Pancreas (tissue), 10 donors: Measurements from ENCODE around the gene DBN1. TPM values are rescaled to one million over a fixed set of nuclear protein-coding genes. Genes with fewer than 3 reads are reported as not detected.

Experiments
- ATAC-seq, 4 donors: fragments of 200-7000 bp; cut with Tn5 transposase; one replicate each; pipeline versions ENCODE4 v1.8.0 to v1.9.1; 2020; ENCODE audit warnings: mild to moderate bottlenecking in 4 of 4, moderate library complexity in 4 of 4
- DNase-seq, 6 donors: peaks; one replicate each; pipeline ENCODE4 v3.0.0-alpha.2; 2020
- FAIRE-seq: peaks from 2 replicates; lab custom pipeline; 2012; peaks lifted over from hg19 to GRCh38; lab: Jason Lieb, UNC
- H3K27ac ChIP-seq, 4 donors: fragments of 200-600 bp; sonication (generic); 1 replicate in 3 of 4; 2 replicates in 1 of 4; pipeline versions ENCODE4 v1.5.0 to v1.8.0; 2020
- H3K27me3 ChIP-seq, 4 donors: fragments of 200-600 bp; one replicate each; pipeline ENCODE4 v1.8.0; 2021
- H3K36me3 ChIP-seq, 3 donors: fragments of 200-600 bp; sonication (generic) in 1 of 3; one replicate each; pipeline versions ENCODE4 v1.5.0 to v1.8.0; 2020 to 2021
- H3K4me1 ChIP-seq, 3 donors: fragments of 200-600 bp; one replicate each; pipeline ENCODE4 v1.8.0; 2021
- H3K4me3 ChIP-seq, 4 donors: fragments of 200-600 bp; sonication (generic) in 2 of 4; one replicate each; pipeline versions ENCODE4 v1.5.0 to v1.8.0; 2020 to 2021
- H3K9me3 ChIP-seq, 4 donors: fragments of 200-600 bp; one replicate each; pipeline ENCODE4 v1.8.0; 2021
- WGBS, 2 donors: extraction: QIAGEN DNeasy Blood & Tissue Kit; methylation state at CpG; one replicate each; pipeline ENCODE4 v1.1.7; 2013; 5-methylcytosine and 5-hydroxymethylcytosine counted together
- intact Hi-C, 3 donors: fragments of 100-400 bp; cut with DNase I; formaldehyde crosslinking; loops; one replicate each; pipeline versions ENCODE4 v1.11.1 to v1.14.2; 2022
- polyA plus RNA-seq, 2 donors: library from polyadenylated mRNA; stranded (reverse); fragments of 200-250 nt; gene quantifications; one replicate each; pipeline ENCODE4 v1.2.3, GENCODE V29; 2013
- total RNA-seq, 6 donors: library from RNA; stranded (reverse); fragmentation: NEBNext Ultra II Directional in 4 of 6; extraction: Animal tissue kit (Norgen Biotek cat#: 25700) in 4 of 6; gene quantifications; one replicate each; pipeline versions ENCODE4 v1.2.1 to v1.2.4, GENCODE V29; 2021 to 2023
- TF ChIP-seq, protein P1 (sequence below), 4 donors: fragments of 200-600 bp; sonication (generic) in 3 of 4; IDR thresholded peaks; one replicate each; pipeline versions ENCODE4 v1.5.0 to v1.8.0; 2021; ENCODE audit warnings: antibody characterized with exemption in 4 of 4
- donor health status: healthy with polysubstance abuse.
- donor health status: DM: no; HTN: no; CAD: no; lungs with moderate emphysema.
- donor health status: DM: no; HTN: no; CAD: no.
- donor health status: control.
- donor health status: control.
- donor health status: Bipolar disorder and iron deficiency.
- donor health status: DM: yes; HTN: yes; CAD: no.
- donor health status: DM: no; HTN: no; CAD: no.
- donor health status: DM: no; HTN: no; CAD: no.
- donor health status: DM: yes; HTN: yes; CAD: no.

DBN1 gene
- total and polyA plus RNA-seq, 8 donors = 10.2 to 38.2 (median 17.0) TPM

DNA sequence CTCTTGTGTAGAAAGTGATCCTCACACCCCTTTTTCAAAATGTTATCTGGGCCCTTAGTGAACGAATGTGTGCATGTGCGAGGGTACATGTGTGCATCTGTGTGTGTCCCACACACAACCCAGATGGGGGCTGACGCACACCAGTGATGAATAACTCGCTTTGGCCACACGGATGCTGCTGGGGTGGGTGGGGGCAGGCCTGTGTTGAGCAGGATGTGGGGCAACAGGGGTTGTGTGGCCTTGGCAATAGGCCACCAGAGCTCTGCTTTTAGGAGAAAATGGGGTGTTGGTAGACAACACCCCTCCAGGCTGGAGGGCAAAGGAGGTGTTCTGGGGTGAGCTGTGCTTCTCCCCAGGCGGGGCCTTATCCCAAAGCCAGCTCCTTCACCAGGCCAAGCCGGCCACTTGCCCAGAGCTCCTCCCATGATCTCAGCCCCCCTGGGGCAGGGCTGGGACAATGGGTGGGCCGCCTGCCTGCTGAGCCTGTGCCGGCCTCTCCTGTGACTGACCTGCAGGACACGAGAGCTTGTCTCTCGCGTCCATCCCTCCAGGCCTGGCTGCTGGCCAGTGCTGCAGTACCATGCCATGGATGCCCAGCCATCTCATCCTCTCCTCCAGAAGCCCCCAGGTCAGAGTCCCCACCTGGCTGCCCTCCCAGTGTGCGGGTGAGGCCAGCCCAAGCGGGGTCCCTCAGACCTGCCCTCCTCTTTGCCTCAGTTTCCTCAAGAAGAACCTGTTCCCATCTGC lies 1.7 kb downstream of the DBN1 start:
- ATAC-seq = no peak
- WGBS, 2 donors = 77 to 92% methylated on average over 14 of the region's 14 CpGs
- H3K4me1 ChIP-seq = peaks cover 0 to 6% (median 3%) of the 10 kb centered on the region in 3 donors

DNA sequence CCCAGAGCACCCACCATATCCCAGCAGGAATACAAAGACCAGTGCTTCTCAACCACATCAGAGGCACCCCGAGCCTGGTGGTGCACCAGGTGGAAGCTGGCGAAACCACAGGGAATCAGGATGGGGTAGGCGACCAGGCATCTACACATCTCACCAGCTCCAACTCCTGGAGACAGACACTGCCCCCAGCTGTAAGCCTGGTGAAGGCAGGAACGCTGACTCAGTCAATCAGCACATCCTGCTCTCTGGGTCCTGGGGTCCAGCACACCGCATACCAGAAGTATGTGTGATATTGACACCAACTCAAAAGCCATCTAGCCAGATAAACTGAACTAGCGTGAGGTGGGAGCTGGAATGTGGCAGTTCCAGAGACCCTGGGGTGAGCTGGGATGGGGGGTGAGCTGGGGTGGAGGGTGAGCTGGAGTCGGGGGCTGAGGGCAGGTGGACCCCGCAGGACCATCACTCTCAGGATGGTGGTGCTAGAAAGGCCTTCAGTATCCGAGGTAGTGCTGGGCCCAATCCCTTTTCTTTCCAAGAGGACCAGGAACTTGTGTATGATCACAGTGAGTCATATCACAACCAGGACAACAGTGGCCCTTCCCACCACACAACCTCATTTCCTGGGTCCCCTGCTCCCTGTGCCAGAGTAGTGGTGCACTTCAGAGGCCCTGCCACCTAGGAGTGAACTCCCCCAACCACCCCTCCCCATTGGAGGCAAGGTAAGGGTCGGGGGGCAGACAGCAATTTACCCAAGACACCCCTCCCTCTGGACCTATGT lies 2.5 kb downstream of the DBN1 start:
- Histone ChIP-seq H3K36me3 (no peaks in the 10 kb centered on the region), H3K27ac (no peak overlapping the region), H3K9me3 (no peaks in the 10 kb centered on the region), H3K27me3 (no peaks in the 10 kb centered on the region), H3K4me1 (peaks cover 0 to 6% (median 3%) of the 10 kb centered on the region in 3 donors), H3K4me3 (no peak overlapping the region)
- intact Hi-C loops = no loop called here
- DNase-seq (peak in 1 of 6 donors; percentile 44), FAIRE-seq (no peak), ATAC-seq (no peak)
- TF ChIP-seq, protein P1, sequence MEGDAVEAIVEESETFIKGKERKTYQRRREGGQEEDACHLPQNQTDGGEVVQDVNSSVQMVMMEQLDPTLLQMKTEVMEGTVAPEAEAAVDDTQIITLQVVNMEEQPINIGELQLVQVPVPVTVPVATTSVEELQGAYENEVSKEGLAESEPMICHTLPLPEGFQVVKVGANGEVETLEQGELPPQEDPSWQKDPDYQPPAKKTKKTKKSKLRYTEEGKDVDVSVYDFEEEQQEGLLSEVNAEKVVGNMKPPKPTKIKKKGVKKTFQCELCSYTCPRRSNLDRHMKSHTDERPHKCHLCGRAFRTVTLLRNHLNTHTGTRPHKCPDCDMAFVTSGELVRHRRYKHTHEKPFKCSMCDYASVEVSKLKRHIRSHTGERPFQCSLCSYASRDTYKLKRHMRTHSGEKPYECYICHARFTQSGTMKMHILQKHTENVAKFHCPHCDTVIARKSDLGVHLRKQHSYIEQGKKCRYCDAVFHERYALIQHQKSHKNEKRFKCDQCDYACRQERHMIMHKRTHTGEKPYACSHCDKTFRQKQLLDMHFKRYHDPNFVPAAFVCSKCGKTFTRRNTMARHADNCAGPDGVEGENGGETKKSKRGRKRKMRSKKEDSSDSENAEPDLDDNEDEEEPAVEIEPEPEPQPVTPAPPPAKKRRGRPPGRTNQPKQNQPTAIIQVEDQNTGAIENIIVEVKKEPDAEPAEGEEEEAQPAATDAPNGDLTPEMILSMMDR (IDR thresholded peaks at IDR 0.05) = no peak
- WGBS, 2 donors = 84 to 92% methylated on average over 10 of the region's 10 CpGs

More for the DNA sequence above, 1.7 kb downstream of the DBN1 start:
- intact Hi-C loops = no loop called here
- peak overlapping the region in 2 of 4 donors; percentile 64 to 65 for H3K4me3 ChIP-seq
- FAIRE-seq = no peak
- no peaks in the 10 kb centered on the region for H3K9me3 ChIP-seq
- no peak overlapping the region for H3K27ac ChIP-seq
- DNase-seq = peak in 2 of 6 donors; percentile 55 to 79
- H3K36me3 ChIP-seq = no peaks in the 10 kb centered on the region
- H3K27me3 ChIP-seq = no peaks in the 10 kb centered on the region
- TF ChIP-seq, protein P1 (IDR thresholded peaks at IDR 0.05) = no peak

DNA sequence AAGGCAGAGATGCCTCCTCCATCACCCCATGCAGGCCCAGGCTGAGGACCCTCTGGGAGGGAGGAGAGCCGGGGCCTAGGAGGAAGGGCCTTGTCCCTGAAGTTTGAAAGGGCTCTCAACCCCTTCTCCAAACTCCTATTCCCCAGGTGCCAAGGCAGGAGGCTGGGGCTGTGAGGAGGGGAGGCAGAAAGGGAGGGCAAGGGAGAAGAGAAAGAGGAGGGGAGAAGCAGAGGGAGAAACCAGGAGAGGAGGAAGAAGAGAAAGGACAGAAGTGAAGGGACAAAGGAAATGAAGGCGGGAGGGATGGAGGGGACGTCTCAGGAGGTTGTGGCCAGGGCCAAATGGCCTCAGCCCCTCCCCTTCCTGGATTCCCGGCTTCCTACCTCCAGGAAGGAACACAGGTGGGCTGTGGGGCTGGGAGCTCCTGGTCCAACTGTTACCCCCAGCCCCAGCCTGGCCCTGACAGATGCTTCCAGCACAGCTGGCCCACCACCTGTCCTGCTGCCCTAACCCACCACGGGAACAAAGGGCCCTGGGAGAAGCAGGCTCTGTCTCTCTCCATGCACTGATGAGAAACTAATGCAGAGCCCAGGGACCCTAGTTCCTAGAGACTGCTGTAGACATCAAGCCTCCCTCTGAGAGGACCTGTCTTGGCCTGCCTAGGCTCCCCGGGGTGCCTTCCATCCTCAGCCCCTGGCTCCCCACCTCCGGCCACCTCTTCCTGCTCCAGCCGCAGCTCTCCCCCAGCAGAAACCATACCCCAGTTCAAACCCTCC lies 3.5 kb downstream of the DBN1 start:
- DNase-seq (peak in 1 of 6 donors; percentile 41), ATAC-seq (no peak), FAIRE-seq (no peak)
- Histone ChIP-seq H3K4me1 (peaks cover 0 to 6% (median 3%) of the 10 kb centered on the region in 3 donors), H3K9me3 (no peaks in the 10 kb centered on the region), H3K4me3 (no peak overlapping the region), H3K27ac (no peak overlapping the region), H3K27me3 (no peaks in the 10 kb centered on the region), H3K36me3 (no peaks in the 10 kb centered on the region)
- TF ChIP-seq, protein P1 (IDR thresholded peaks at IDR 0.05) = no peak
- intact Hi-C loops = no loop called here
- WGBS, 2 donors = 86 to 88% methylated on average over 8 of the region's 8 CpGs

DNA sequence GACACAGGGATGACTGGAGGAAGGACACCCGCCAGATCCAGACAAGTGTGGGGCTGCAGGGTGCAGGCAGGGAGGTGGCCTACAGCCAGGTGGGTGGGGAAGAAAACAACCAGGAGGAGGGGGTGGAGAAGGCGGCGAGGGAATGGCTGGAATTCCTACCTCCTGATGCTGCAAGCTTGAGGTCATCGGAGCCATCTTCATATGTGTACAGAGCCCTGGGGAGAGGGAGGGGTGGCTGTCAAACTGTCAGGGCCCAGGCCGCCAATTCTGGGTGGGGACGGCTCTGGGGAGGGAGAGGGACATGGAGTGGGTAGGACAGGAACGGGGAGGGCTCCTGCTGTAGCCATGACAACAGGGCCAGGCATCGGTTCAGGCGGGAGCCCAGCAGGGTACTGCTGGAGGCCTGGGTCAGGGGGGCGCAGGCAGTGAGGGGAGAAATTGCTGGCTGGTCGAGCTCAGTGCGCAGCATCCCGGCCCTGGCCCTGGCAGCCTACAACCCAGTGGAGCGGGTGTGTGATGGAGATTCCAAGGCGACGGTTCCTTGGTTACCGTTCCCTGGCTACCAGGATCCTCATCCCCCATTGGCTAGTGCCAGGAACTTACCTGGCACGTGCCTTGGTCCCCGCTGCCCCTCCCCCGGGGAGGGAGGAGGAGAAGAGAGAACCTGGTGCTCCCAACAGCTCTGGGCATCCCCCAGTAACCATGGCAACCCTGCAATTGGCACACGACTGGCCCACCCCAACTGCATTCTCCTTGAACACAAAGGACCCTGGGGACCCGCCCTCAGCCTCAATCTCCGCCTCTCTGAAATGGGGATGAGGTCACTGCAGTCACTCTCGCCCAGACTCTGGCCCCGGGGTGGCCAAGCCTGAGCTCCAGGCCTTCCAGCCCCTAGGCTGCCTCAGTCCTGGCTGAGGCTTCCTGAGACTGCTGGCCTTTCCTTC lies 4.5 kb downstream of the DBN1 start:
- TF ChIP-seq, protein P1 (IDR thresholded peaks at IDR 0.05) = no peak
- Histone ChIP-seq H3K27ac (no peak overlapping the region), H3K27me3 (no peaks in the 10 kb centered on the region), H3K9me3 (no peaks in the 10 kb centered on the region), H3K4me3 (no peak overlapping the region), H3K4me1 (peaks cover 0 to 6% (median 3%) of the 10 kb centered on the region in 3 donors), H3K36me3 (no peaks in the 10 kb centered on the region)
- WGBS, 2 donors = 77 to 84% methylated on average over 24 to 25 of the region's 25 CpGs
- intact Hi-C loops = no loop called here
- FAIRE-seq = no peak
- DNase-seq = peak in 1 of 6 donors; percentile 65
- no peak for ATAC-seq
